Keratinocyte (primary cell): ENCODE results near the gene AKAP8L. TPM values are rescaled to one million over a fixed set of nuclear protein-coding genes. Genes with fewer than 3 reads are reported as not detected.

ENCODE experiments used
- DNase-seq: peaks from one replicate; pipeline ENCODE4 v3.0.0-alpha.2; 2011; ENCODE audit warnings: low read depth, missing footprints, low spot score
- FAIRE-seq: peaks from 2 replicates; lab custom pipeline; 2011; peaks lifted over from hg19 to GRCh38; lab: Jason Lieb, UNC
- H2AFZ ChIP-seq: 2 replicates; pipeline ENCODE4 v1.6.0; 2012; ENCODE audit warnings: low read length, control low read depth, inconsistent platforms; ENCODE audit not compliant: control insufficient read depth
- H3K27ac ChIP-seq: 2 replicates; pipeline ENCODE4 v1.5.1; 2011; ENCODE audit warnings: low read length; ENCODE audit not compliant: control insufficient read depth, insufficient read depth
- H3K27me3 ChIP-seq: 3 replicates; pipeline ENCODE4 v1.6.0; 2011; ENCODE audit warnings: low read length; ENCODE audit not compliant: control insufficient read depth, insufficient read depth; ENCODE audit errors: extremely low read depth
- H3K36me3 ChIP-seq, 2 experiments: 2 replicates in 1 of 2; 3 replicates in 1 of 2; pipeline ENCODE4 v1.5.1; 2011; ENCODE audit warnings: low read length in 2 of 2, mild to moderate bottlenecking in 1 of 2; ENCODE audit not compliant: control insufficient read depth in 2 of 2, insufficient read depth in 2 of 2; ENCODE audit errors: extremely low read depth in 1 of 2
- H3K4me1 ChIP-seq: 3 replicates; pipeline ENCODE4 v1.5.1; 2011; ENCODE audit warnings: low read length; ENCODE audit not compliant: control insufficient read depth, insufficient read depth; ENCODE audit errors: extremely low read depth
- H3K4me2 ChIP-seq: 3 replicates; pipeline ENCODE4 v1.6.0; 2011; ENCODE audit warnings: low read depth, low read length; ENCODE audit not compliant: control insufficient read depth, insufficient read depth; ENCODE audit errors: extremely low read depth
- H3K4me3 ChIP-seq, 3 experiments: fragments of 200-600 bp in 1 of 3; sonication (generic) in 1 of 3; 2 replicates in 2 of 3; 3 replicates in 1 of 3; pipeline ENCODE4 v1.5.1; 2011 to 2016; ENCODE audit warnings: low read length in 3 of 3, mild to moderate bottlenecking in 3 of 3, control low read depth in 2 of 3, inconsistent platforms in 1 of 3, low read depth in 1 of 3, mixed read lengths in 1 of 3, mixed run types in 1 of 3, moderate library complexity in 1 of 3; ENCODE audit not compliant: control insufficient read depth in 2 of 3, insufficient read depth in 2 of 3; ENCODE audit errors: extremely low read depth in 1 of 3
- H3K79me2 ChIP-seq: 2 replicates; pipeline ENCODE4 v1.6.0; 2012; ENCODE audit warnings: low read length; ENCODE audit not compliant: control insufficient read depth, insufficient read depth
- H3K9ac ChIP-seq: 3 replicates; pipeline ENCODE4 v1.6.0; 2011; ENCODE audit warnings: low read length; ENCODE audit not compliant: control insufficient read depth, insufficient read depth; ENCODE audit errors: extremely low read depth
- H3K9me1 ChIP-seq: 3 replicates; pipeline ENCODE4 v1.6.0; 2011; ENCODE audit warnings: low read length; ENCODE audit not compliant: control insufficient read depth, insufficient read depth; ENCODE audit errors: extremely low read depth
- H3K9me3 ChIP-seq: 2 replicates; pipeline ENCODE4 v1.5.1; 2012; ENCODE audit warnings: low read depth, low read length; ENCODE audit not compliant: control insufficient read depth
- H4K20me1 ChIP-seq: 3 replicates; pipeline ENCODE4 v1.6.0; 2011; ENCODE audit warnings: low read length; ENCODE audit not compliant: control insufficient read depth, insufficient read depth; ENCODE audit errors: extremely low read depth
- CTCF ChIP-seq, 3 experiments: IDR thresholded peaks in 1 of 3; conservative IDR thresholded peaks in 1 of 3; optimal IDR thresholded peaks in 1 of 3; 2 replicates in 2 of 3; 3 replicates in 1 of 3; pipeline versions ENCODE3 to v1.5.1; 2011; ENCODE audit warnings: low read length in 3 of 3, mild to moderate bottlenecking in 3 of 3, moderate library complexity in 2 of 3, control low read depth in 1 of 3, inconsistent platforms in 1 of 3; ENCODE audit not compliant: insufficient read depth in 2 of 3; ENCODE audit errors: extremely low read depth in 1 of 3
- EZH2 ChIP-seq: IDR thresholded peaks from one replicate; pipeline ENCODE4 v1.6.1; 2012; ENCODE audit warnings: inconsistent platforms, mild to moderate bottlenecking, low read length, moderate library complexity
- dilution Hi-C: fragments of 300-500 bp; cut with MboI; formaldehyde crosslinking; loops from one replicate; pipeline ENCODE4 v1.7.0; 2020; ENCODE audit warnings: low sequenced_read_pairs; ENCODE audit not compliant: extremely low pct_ligation_motif_present
- polyA plus RNA-seq, 5 experiments: library from polyadenylated mRNA; depleted of rRNA in 3 of 5; stranded (reverse) in 3 of 5; stranded (forward) in 1 of 5; unstranded in 1 of 5; fragments of >200 nt; gene quantifications; 1 replicate in 1 of 5; 2 replicates in 3 of 5; 3 replicates in 1 of 5; pipeline versions ENCODE4 v1.2.1 to v1.2.3, GENCODE V29; 2011 to 2012; ENCODE audit warnings: missing spikeins in 2 of 5, low read depth in 1 of 5, low replicate concordance in 1 of 5

The AKAP8L gene
- polyA plus RNA-seq, 1 donor (not counting 4 experiments of a cell fraction or from before 2014, with no cell fraction given): 48.2 TPM

DNA sequence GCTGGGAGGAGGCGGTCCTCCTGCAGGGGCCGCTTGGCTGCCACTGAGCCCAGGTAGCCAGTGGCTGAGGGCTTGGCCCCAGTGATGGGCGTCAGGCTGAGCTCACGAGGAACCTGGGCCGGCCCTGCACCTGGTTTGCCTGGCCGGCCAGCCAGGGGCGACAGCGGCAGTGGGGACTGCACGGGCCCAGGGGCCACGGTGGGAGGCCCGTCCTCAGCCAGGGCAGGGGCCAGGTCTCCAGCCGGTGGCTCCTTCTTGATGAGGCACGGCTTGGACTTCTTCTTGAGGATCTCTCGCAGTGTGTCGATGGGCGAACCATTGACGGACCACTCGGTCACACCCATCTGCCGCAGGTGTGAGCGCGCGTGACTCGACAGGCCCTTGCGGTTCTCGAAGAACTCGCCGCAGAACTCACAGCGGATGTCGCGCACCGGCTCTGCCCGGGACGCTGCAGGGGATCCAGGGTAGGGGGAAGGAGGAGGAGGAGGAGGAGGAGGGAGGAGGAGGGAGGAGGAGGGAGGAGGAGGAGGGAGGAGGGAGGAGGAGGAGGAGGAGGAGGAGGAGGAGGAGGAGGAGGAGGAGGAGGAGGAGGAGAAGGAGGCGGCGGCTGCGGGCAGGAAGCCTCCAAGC lies 6.6 kb upstream of the AKAP8L start:
- H3K4me3 ChIP-seq: no peak overlapping the region
- H2AFZ ChIP-seq: no peak overlapping the region
- no peaks in the 10 kb centered on the region for H3K27me3 ChIP-seq
- H3K79me2 ChIP-seq: peaks cover 30% of the 10 kb centered on the region
- no peak for FAIRE-seq
- H3K9me1 ChIP-seq: no peaks in the 10 kb centered on the region
- H3K27ac ChIP-seq: no peak overlapping the region
- H3K36me3 ChIP-seq: peaks cover 36 to 47% of the 10 kb centered on the region in 2 experiments
- H4K20me1 ChIP-seq: no peaks in the 10 kb centered on the region
- no peak overlapping the region for H3K9ac ChIP-seq
- H3K9me3 ChIP-seq: peaks cover 5% of the 10 kb centered on the region
- no peak overlapping the region for H3K4me2 ChIP-seq
- no peak for DNase-seq
- dilution Hi-C loops: no loop called here
- H3K4me1 ChIP-seq: no peaks in the 10 kb centered on the region
- no peak for TF ChIP-seq CTCF (optimal IDR thresholded peaks at IDR 0.05 in 1 of 3, IDR thresholded peaks at IDR 0.05 in 1 of 3, conservative IDR thresholded peaks at IDR 0.05 in 1 of 3; ENCODE audit: extremely low read depth in 1 of 3, insufficient read depth in 2 of 3, low read length in 3 of 3)
- no peak for TF ChIP-seq EZH2

DNA sequence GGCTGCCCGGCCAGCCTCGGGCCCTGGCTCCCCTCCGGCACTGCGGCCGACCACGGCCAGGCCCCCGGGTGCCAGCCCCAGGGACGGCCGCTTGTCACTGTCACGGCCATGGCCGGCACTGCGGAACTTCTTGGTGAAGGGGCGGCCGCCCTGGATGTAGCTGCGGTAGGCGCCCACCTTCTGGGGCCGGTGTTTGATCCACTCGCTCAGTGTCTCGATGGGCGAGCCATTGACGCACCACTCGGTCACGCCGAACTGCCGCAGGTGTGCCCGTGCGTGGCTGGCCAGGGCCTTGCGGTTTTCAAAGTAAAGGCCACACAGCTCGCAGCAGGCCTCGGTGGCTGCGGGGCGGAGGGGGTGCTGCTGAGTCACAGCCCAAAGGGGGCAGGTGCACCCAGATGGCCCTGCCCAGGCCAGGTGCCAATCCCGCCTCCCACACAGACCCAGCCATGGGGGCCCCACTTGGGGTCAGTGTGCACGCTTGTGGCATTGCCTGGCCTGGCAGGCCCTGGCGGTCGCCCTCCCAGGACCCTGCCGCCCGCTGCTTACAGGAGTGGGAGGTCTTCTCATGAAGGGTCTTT lies 6.0 kb upstream of the AKAP8L start:
- Histone ChIP-seq H4K20me1 (no peaks in the 10 kb centered on the region), H3K27me3 (no peaks in the 10 kb centered on the region), H3K9ac (no peak overlapping the region), H2AFZ (no peak overlapping the region), H3K27ac (no peak overlapping the region), H3K9me3 (peaks cover 5% of the 10 kb centered on the region), H3K79me2 (peaks cover 23% of the 10 kb centered on the region), H3K9me1 (no peaks in the 10 kb centered on the region), H3K4me3 (no peak overlapping the region), H3K36me3 (peaks cover 36 to 43% of the 10 kb centered on the region in 2 experiments), H3K4me2 (no peak overlapping the region), H3K4me1 (no peaks in the 10 kb centered on the region)
- TF ChIP-seq CTCF (optimal IDR thresholded peaks at IDR 0.05 in 1 of 3, IDR thresholded peaks at IDR 0.05 in 1 of 3, conservative IDR thresholded peaks at IDR 0.05 in 1 of 3; ENCODE audit: extremely low read depth in 1 of 3, insufficient read depth in 2 of 3, low read length in 3 of 3) (no peak), EZH2 (no peak)
- FAIRE-seq (no peak), DNase-seq (no peak)
- dilution Hi-C loops: no loop called here
